HG03139 (cell line): Measurements from ENCODE around the gene RRP8.

Source experiments
- ATAC-seq: cut with Tn5 transposase; IDR thresholded peaks from one replicate; pipeline ENCODE4 v1.9.1; 2021; ENCODE audit not compliant: unreplicated experiment

Gene RRP8

DNA sequence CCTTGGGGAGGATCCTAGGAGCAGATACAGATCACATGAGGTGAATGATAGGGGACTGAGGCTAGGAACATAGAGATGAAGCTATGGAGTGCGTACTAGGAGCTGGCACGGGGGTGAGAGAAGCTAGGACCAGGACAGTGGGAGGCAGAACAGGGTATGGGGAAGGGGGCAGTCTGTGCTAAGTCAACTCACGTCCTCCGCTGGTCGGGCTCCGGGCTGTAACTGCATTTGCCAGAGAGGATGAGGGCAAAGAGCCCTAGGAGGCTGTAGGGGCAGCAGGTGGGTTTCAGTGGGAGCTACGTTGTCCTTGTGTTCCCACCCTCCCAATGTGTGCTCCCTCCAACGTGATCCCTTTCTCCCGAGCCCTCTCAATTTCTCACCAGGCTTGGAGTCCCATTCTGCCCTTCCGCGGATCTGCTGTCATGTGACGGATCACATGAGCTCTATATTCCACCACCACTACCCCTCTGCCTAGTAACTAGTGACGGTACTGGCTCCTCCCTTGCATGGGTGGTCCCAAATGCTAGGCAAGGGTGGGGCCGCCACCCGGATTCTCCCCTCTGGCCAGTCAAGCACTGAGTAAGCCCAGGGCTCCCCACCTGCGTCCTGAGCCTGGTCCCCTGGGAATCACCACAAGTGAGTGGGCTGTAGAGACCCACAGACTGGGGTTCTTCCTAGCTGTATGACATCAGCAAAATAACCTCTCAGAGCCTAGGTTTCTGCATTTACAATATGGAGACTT is 15.8 kb upstream of the RRP8 start, which contains the start of gene TPP1:
TSS of gene TPP1 (minus strand) at position 419 of the 742 bp plus-strand sequence. CDS start at position 397, 22 bp downstream.
- peak; percentile 99 for ATAC-seq

DNA sequence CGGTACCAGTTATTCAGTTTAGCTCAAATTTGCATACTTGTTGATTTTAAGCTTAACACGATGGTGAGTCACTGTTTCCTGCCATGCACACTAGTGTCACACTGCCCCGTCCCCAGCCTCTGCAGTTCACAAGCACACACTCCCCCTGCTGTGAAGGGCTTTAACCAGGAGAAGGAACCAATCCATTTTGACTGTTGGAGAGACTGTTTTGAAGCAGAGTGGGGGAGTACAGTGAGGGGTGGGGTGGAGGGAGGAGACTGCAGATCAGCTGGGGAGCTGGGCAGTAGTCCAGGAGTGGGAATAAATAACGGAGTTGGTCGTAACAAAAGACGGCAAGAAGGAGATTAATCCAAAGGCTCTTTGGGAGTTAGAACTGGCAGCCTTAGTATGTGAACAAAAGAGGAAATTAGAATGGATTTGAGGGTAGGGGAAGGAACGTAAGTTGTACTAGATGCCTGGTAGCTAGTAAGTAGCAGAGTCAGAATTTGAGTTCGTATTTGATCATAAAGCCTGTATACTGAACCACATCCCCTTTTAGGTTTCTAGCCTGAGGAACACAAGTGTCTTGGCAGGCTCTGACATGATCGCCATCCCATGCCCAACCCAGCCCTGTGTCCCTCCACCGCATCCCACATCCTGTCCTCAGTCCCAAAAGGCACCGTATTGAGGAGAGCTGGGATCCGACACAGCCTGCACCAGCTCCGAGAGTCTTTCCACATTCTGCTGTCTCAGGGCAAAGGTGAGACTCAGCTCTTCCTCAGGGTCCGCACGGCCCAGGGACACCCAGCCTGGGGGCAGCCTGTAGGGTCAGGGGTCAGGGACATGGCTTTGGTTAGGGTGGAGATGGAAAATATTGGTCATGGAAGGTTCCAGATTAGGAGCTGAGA is 14.9 kb upstream of the RRP8 start:
- no peak for ATAC-seq

DNA sequence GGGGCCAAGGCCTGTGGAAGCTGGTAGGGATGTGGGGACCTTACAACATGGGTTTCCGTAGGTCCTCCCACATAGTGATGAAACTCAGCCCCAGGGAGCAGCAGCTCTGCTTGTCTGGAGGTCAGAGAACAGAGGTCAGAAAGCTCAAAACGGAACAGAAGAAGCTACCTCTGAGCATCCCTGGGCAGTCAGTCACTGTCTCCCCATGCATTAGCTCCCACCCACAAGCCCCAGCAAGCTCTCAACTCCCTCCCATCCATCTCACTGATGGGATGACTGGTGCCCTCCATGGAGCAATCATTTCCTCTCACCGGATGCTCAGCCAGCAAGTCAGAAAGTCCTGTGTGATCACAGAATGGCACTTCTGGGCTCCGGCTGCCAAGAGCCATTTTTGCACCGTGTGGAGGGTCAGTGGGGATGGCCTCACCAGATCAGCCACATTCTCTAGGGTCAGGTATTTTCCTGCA is 13.9 kb upstream of the RRP8 start:
- ATAC-seq: no peak

DNA sequence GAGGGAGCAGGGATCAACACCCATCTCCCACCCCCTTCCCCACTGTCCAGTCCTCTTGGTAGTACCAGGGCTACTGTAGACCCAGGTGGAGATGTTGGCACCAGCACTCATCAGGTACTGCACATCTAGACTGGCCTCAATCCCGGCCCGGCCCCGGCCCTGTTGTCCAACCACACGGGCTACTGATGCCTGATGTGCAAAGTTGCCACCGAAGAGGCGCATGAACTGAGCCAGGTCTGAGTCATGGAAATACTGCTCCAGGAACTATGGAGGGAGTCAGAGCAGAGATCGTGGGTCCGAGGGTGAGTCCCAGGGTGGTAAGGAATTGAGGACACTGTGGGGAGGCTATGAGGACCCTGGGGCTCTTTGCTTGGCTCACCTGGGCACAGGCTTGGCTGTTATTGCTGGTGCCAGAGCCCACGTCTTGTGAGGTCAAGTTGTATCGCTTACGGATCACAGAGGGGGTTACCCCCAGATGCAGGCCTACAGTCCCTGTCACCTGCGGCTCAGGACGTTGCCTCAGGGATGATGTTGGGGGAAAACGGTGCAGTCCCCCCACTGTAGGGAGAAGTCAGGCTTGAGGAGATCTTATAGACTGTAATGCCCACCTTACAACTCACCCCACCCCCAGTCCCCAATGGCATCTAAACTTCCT is 13.3 kb upstream of the RRP8 start:
- no peak for ATAC-seq

DNA sequence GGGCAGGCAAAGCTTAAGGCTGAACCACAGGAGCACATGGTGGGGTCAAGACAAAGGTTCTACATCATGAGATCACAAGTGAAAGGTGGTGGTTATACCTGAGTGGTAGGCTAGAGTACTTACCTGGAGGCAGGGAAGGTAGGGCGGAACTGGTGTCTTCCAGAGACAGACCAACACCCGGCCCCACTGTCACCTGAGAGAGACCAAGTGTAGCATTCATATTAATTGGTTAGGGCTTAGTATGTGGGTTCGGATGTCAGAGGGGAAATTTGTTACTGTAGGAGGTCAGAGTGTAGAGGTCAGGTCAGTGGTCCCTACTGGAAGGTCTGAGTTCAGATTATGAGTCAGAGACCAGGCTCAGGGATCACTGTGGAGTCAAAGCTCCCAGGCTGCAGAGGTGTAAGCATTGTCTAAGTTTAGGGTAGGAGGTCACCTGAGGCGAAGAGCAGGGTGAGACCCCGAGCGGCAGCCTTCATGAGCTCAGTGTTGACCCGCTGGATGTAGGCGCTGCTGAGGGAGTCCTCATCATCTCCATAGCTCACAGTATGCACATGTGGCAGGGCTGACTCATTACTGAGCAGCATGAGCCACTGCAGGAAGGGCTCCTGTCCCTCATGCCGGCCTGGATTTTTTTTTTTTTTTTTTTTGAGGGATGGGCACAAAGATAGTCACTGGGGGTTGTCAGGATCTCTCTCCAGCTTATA is 12.6 kb upstream of the RRP8 start:
- ATAC-seq: no peak

DNA sequence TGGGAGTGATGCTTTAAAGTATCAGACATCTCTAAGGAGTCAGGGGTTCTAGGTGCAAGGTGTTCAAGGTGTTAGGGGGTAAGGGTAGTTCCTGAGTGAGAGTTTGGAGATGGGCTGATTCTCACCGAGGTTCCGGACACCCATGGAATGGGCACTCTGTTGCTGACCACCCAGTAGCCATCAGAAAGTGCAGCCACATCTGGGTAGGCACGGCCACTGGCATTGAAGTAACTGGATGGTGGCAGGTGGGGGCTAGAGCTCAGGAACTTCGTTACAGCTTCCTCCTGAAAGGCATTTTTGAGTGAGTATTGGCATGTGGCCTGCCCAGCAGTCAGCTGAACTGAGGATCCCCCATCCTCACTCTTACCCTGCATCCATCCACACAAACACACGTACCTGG is 11.6 kb upstream of the RRP8 start:
- no peak for ATAC-seq

GRCh38 chr11:6614446-6614845 is 11.0 kb upstream of the RRP8 start:
- no peak for ATAC-seq

- ATAC-seq: no peak
These were observed 10.1 kb upstream of the RRP8 start for GRCh38 chr11:6613496-6613895.

- ATAC-seq: peak; percentile 89
These were observed 9.0 kb upstream of the RRP8 start, which contains the start of gene TAF10 for GRCh38 chr11:6612213-6613041. Gene TAF10 (minus strand): TSS chr11:6612216. CDS start chr11:6612189, 27 bp downstream.

DNA sequence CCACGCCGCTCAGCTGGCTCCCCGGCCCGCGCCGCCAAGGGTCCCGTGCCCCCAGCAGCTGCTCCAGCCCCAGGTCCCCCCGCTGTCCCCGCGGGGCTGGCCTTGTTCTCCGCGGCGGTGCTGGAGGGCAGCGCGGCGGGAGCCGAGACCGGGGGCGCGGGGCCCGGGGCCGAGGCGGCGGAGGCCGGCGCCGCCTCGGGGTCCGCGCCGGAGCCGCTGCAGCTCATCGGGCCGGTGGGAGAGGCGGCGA is 8.5 kb upstream of the RRP8 start:
- peak; percentile 11 for ATAC-seq

GRCh38 chr11:6611092-6611962 is 7.9 kb upstream of the RRP8 start:
- peak; percentile 0 for ATAC-seq

DNA sequence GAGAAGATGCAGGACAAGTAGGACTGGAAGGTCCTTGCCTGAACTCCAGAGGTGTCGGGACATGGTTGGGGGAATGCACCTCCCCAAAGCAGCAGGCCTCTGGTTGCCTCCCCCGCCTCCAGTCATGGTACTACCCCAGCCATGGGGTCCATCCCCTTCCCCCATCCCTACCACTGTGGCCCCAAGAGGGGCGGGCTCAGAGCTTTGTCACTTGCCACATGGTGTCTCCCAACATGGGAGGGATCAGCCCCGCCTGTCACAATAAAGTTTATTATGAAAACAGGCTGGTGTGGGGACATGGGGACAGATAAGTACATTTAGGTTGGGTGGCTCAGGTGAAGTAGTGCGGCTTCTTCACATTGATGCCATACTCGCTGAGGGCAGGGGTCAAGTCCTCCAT is 7.2 kb upstream of the RRP8 start:
- no peak for ATAC-seq

- no peak for ATAC-seq
These were observed 6.1 kb upstream of the RRP8 start for GRCh38 chr11:6609502-6610015.

DNA sequence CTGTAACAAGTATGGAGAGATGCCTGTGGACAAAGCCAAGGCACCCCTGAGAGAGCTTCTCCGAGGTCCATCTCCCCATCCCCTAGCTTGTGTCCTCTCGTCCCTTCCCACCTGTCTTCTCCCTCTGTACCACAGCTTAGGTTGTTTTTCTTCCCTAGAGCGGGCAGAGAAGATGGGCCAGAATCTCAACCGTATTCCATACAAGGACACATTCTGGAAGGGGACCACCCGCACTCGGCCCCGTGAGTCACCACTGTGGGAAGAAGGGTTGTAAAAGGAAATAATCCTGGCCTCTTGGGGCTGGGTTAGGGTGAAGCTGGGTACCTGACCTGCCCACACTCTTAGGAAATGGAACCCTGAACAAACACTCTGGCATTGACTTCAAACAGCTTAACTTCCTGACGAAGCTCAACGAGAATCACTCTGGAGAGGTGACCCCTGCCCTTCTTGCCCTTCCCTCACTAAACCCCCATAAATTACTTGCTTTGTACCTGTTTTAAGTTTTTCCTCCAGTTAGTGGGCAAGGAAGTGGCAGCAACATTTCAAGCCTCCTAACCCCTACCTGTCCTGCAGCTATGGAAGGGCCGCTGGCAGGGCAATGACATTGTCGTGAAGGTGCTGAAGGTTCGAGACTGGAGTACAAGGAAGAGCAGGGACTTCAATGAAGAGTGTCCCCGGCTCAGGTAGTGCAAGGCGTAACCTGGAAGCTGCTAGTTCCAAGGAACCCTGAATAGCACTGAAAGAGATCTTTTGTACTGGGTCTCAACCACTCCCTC is 5.5 kb upstream of the RRP8 start:
- no peak for ATAC-seq

- no peak for ATAC-seq
These were observed 4.6 kb upstream of the RRP8 start for GRCh38 chr11:6608011-6608410.

DNA sequence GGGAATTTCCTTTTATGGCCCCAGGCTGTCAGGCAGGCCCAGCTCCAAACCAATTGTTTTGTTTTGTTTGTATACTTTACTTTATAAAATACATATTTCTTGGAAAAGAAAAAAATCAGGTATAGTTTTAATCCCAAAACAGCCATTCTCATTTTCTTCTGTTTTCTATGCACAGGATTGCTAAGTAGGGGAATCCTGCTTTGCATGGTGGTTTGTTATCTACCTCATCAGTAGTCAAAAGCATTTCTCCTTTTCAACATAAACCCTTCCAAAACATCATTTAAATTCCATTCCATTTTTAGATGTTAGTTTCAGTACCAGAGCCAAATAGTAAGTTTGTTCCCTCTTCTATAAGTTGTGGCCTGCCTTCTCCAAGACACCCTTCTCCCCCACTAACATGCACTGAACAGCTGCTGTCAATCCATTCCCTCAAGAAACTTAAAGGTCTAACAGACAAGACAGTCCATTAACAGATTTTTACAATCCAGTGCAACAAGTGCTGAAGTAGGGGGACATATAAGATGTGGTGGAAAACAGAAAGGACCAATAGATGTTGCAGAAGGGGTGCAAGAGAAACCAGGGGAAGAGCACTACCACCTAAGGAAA is 3.9 kb upstream of the RRP8 start:
- ATAC-seq: no peak

- ATAC-seq: peak; percentile 44
These were observed 3.2 kb upstream of the RRP8 start for GRCh38 chr11:6606471-6607189.
